SKM-1 (cell line): ENCODE data around the gene ULK4.
"Not testable (repeated sequence)": the region's sequence is repeated elsewhere in the genome, so short reads cannot be mapped to it uniquely, and the experiment has no call there.

Experiments
- DNase-seq: peaks from one replicate; lab custom pipeline; 2025; ENCODE audit not compliant: unreplicated experiment; lab: John Stamatoyannopoulos, UW

ULK4 gene

DNA sequence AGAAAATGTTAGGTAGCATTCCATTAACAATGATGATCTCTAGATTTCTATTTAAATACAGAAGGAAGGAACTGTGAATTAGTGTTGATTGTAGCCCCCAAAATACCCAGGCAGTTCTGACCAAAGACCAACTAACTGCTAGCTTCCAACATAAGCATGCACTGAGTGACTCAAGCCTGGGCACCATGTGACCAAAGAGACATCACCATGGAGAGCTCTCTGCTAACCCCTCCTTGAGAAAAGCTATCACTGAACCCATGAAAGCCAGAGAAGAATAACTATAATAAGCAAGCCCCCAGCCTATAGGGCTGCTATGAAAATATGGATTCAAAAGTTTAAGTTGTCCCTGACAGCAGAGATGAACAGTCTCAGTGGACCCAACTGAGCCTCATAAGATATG, 310.2 kb downstream of the ULK4 start:
- DNase-seq = no peak

DNA sequence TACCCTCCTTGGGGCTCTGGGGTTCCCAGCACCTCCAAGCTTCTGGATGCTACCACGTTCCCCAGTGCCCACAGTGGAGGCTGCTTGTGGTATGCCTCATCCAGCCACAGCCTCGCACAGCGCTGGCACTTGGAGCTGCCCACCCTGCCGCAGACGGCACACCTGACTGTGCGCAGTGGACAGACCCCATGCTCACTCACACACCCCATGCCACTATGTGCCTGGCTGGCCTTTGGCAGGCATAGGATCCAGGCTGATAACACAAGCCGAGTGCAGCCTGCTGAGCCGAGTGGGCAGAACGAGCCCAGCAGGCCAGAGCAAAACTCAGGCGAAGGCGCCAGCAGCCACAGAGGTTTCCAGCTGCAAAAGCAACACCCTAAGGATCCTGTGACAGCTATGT, 311.5 kb downstream of the ULK4 start:
- no peak for DNase-seq

DNA sequence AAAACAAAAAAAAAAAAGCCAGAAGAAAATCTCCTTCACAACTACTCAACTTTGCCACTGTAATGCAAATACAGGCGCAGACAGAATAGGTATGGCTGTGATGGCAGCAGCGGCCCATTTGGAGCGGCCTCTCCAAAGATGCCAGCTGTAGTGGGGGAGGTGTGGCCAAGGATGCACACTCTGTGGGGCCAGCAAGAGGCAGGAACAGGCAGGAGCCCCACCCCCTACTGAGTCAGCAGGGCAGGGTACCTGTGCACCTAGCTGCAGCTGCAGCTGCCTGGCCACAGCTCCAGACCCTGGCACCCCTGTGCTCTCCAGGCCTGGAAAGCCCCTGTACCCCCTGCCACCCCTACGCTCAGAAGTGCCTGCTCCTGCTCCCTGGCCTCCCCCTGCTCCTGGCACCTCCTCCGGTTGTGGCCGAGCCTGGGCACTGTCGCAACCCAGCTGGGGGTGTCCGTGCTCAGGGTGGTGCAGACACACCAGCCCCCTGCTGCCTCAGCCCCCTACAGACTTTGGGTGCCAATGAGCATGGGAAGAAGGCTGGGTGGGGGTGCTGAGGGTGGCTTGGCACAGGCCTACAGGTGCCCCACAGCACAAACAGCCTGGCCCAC, 312.7 kb downstream of the ULK4 start:
- no peak for DNase-seq

DNA sequence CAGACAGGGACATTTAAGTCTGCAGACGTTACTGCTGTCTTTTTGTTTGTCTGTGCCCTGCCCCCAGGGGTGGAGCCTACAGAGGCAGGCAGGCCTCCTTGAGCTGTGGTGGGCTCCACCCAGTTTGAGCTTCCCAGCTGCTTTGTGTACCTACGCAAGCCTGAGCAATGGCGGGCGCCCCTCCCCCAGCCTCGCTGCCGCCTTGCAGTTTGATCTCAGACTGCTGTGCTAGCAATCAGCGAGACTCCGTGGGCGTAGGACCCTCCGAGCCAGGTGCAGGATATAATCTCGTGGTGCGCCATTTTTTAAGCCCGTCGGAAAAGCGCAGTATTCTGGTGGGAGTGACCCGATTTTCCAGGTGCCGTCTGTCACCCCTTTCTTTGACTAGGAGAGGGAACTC, 314.2 kb downstream of the ULK4 start:
- DNase-seq = not testable (repeated sequence)

DNA sequence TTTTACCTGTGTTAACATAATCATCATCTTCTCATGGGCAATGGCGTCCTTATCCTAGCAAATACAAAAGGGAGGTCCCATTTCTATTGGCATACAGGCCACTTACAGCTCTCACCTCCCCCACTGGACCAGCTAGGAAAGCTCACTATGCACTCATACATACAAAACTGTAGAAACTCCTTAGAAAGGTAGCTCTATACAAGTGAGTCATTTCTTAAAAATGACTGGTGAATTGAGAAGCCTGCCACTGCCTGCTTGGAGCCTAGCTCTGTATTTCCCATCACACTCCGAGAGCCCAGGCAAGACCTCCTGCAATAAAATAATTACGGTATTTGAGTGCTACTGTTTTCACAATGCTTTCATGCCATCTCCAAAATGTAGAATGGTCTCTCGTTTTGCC, 321.8 kb downstream of the ULK4 start:
- no peak for DNase-seq

DNA sequence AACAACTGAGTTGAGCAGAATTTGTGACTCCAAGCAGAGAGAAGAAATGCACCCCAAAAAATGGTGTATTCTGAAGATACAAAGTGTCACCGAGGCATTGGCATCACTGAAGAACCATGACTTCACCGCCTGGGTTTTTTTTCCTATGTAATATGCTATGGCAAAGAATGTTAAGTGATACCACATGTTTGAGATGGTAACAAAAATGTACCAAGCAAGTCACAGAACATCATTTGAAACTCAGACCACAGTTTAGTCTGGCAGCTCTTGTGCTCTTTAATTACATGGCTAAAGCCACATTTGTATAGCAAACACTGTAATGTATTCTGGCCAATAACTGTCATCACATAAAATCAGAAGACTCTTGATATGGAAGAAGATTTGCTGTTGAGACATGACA, 323.5 kb downstream of the ULK4 start:
- DNase-seq = no peak

DNA sequence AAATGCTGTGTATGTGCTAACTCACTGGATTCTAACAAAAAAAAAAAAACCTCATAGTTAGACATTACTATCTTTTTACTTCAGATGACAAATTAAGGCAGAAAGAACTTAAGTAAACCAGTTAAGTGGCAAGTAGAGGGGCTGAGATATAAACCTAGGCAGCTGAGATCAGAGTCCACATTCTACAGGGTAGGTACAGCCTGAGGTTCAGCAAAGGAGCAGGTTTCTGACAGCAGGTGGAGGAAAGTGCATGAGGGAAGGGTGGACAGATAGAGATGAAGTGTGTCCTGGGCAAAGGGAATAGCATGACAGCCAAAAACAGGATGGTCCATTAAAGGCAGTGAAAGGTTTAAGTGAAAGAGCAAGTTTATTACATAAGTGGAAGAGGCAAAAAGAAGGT, 329.2 kb downstream of the ULK4 start:
- no peak for DNase-seq

DNA sequence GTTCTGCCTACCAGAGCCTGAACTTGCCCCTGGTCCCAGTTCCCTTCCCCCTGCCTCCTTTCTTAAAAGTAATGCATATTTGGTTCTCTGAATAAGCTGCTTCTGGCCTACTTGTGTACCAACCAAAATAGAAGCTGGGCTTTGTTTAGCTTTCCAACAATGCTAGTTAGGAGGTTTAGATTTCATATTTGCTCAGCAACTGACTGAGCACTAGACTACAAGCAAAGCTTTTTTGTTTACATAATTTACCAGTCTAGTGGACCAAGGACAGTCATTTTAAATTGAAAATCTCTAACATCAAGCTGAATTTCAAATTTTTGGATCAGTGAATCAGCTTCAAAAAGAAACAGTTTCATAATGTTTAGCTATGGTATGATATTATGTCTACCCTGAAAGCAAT, 331.2 kb downstream of the ULK4 start:
- DNase-seq = no peak

DNA sequence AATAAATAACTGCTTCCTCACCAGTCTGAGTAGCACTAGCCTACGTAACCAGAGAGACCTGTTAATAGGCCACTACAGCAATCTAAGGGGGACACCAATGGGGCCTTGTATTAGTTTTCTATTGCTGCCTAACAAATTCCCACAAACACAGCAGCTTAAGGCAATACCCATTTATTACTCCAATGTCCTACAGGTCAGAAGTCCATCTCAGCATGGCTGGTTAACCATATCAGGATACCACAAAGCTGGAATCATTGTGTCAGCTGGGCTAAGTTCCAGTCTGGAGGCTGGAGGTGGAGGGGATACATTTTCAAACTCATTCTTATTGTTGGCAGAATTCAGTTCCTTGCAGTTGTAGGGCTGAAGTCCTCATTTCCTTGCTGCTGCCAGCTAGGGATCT, 331.9 kb downstream of the ULK4 start:
- DNase-seq = no peak

DNA sequence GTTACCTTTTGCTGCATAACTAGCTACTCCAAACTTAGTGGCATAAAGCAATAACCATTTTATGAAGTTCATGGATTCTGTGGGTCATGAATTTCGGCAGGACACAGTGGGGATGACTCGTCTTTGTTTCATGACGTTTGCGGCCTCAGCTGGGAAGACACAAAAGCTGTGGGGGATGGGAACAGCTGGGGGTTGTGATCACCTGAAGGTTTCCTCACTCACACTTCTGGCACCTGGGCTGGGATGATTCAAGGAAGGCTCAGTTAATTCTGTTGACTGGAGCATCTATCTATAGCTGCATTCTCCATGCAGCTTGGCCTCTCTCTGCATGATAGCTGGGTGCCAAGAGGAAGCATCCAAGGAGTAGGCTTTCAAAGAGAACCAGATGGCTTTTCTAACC, 332.8 kb downstream of the ULK4 start:
- DNase-seq = no peak

DNA sequence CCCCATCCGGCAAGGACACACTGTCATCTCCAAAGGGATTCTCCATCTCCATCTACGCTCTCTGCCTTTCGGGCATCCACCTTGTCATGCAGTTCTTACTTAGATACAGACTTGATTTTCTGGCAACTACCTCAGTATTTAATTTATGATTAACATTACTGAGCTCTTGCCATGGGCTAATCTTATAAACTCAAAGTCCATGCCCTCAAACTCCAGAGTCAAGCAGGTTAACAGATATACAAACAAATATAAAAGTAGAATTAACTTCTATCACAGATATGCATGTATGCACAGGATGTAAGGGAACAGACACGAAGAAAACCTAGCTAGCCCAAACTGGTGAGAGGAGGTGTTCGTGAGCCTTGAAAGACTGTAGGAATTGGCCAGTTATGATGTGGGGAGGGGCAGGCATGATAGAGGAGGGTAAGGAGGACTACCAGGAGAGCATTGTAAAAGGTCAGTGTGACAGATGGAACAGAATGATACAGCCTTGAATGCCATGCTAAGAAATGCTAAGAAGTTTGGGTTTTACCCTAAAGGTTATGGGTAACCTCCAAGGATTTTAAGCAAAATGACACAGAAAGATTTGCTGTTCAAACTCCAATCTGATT, 334.3 kb downstream of the ULK4 start:
- no peak for DNase-seq

DNA sequence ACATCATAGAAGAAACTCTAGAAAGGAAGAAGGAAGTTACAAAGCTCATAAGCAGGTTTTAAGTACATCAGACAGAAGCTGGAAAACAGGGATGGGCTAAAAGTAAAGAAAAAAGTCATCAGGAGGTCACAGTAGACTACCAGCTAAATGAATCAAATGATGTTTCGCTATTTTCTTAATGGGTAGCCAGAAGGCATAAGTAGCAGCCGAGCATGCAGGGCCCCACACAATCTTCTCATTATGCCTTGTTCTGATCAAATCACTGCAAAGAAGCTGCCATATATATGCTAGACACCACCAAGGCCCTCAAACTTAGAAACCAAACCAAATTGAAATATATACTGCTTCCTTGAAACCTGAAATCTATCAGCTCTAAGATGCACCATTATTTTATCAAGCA, 349.1 kb downstream of the ULK4 start:
- no peak for DNase-seq

DNA sequence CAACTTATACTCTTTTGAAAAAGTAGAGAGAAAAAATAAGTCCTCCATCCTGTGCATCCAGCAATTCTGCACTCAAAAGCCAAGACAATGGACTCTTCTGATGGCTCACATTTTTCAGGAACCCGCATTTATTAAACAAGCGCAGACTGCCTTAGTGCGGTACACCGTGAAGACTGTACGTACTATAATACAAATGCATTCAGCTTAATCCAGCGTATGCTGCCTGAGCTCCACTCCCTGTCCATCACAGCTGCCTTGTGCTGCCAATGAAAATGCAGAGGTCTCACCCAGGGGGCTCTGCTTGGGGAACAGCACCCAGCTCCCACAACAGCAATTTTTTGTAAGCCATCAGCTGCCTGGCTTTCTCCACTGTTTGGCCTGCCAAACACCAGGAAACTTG, 350.9 kb downstream of the ULK4 start:
- DNase-seq = no peak

DNA sequence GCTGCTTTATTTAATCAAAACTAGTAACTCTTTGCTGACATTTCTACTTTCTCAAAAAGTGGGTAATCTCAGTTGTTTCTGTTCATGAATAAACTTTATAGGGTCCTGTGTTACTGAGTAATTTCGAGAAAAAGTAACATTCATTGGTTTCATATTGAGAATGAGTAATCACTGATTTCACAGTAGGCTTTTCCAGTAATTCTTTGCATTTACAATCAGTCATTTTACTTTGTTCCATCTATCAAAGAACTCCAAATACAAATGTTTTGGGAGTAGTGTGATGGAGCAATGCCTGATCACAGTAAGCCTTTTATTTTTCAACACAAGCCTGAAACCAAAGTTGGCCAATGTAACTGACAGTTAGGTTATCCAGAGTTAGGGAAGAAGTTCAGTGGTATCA, 353.6 kb downstream of the ULK4 start:
- no peak for DNase-seq

DNA sequence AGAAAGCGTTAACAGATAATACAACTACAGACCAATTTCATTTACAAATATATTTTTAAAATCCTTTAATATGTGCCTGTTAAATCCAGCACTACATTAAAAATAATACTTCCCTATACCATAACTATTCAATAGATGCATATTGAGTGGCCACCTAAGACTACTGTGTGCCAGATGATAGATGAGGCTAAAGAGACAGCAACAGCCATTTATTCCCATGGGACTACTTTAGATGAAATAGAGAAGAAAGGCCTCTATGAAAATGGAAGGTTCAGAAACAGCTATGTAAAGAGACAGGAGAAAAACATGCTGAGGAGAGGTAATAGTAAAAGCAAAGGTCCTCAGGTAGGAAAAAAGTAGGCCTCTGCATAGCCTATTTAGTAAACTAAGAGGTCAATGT, 358.1 kb downstream of the ULK4 start:
- DNase-seq = no peak

DNA sequence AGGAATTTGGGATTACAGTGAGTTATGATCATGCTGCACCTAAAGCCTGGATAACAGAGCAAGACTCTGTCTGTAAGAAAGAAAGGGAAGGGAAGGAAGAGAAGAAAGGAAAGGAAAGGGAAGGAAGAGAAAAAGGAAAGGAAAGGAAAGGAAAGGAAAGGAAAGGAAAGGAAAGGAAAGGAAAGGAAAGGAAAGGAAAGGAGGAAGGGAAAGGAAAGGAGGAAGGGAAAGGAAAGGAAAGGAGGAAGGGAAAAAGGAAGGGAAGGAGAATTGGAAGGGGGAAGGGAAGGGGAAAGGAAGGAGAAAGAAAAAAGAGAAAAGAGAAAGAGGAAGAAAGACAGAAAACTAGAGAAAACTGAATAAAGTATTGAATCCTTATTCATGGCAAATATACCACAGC, 359.8 kb downstream of the ULK4 start:
- no peak for DNase-seq

DNA sequence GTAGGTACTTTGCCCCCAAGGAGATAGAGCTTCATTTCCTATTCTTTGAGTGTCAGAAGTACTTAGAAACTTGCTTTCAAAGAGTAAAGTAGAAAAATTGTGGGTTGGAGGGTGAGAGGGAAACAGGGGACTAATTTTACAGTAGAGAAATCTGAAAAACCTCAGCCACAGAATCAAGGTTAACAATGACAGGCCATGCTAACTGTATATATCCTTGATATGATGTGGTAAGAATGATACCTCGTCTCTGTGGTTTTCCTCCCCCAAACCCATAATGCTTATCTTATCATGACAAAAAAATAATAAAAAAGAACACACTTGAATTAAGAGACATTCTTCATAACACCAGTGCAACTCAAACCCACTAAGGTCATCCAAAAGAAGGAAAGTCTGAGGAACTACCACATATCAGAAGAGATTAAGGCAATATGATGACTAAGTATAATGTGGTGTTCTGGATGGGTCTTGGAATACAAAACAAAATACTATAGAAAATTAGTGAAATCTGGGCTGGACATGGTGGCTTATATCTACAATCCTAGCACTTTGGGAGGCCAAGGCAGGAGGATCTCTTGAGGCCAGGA, 360.4 kb downstream of the ULK4 start:
- no peak for DNase-seq

DNA sequence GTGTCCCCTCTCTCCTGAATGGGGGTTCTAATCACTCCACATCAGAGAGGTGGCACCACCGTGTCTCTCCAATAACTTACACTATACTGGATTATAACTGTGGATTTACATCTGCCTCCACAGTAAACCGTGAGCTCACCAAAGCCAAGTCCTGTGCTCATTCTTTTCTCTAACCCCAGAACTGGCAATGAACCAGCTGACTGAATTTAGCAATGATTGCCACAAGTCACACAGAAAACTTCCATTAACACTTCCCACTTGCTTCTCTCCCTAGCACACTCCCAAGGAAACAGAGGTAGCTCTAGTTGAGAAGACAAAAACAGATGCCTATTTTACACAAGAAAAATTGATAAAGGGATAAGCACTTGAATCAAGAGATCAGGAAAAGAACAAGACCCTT, 361.3 kb downstream of the ULK4 start:
- DNase-seq = no peak

DNA sequence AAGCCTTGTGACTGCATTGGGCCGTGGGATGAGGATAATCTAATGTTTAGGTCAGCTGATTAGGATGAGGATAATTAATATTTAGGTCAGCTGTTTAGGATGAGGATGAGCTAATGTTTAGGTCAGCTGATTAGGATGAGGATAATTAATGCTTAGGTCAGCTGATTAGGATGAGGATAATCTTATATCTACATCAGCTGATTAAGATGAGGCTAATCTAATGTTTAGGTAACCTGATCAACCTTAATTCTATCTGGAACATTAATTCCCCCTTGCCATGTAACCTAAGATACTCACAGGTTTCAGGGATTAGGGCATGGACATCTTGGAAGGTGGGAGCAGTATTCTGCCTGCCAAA, 362.8 kb downstream of the ULK4 start:
- DNase-seq = no peak

DNA sequence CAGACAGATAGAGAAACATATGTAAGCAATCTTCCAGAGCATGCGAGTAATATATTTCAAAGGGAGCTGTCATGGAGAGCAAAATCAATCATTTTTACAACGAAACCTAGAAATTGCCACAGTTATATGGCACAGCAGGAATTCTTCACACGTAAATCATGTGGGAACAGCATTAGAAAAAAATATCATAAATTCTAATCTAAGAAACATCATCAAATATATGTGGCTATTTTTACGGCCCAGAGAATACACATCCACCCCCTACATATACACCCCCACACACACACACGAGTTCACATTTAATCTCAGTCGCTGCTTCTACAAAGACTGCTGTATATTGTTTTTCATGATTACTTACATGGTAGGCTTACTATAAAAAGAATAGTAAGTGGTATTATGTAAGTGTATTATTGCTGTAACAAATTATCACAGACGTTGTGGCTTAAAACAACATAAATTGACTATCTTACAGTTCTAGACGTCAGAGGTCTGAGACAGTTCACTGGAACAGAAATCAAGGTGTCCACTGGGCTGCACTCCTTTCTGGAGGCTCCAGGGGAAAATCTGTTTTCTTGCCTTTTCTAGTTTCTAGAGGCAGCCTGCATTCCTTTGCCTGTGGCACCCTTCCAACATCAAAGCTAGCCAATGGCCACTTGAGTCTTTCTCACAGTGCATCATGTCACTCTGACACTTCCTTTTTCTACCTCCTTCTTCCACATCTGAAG, 363.3 kb downstream of the ULK4 start:
- no peak for DNase-seq

DNA sequence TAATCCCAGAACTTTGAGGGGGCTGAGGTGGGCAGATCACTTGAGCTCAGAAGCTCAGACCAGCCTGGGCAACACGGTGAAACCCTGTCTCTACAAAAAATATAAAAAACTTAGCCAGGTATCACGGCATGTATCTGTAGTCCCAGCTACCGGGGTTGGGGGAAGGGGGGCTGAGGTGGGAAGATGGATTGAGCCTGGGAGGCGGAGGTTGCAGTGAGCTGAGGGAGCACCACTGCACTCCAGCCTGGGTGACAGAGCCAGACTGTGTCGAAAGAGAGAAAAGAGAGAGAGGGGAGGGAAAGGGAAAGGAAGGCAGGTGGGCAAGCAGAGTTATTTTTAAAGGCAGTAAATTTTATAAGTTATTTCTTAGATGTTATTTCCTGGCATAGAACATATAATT, 368.1 kb downstream of the ULK4 start:
- no peak for DNase-seq

DNA sequence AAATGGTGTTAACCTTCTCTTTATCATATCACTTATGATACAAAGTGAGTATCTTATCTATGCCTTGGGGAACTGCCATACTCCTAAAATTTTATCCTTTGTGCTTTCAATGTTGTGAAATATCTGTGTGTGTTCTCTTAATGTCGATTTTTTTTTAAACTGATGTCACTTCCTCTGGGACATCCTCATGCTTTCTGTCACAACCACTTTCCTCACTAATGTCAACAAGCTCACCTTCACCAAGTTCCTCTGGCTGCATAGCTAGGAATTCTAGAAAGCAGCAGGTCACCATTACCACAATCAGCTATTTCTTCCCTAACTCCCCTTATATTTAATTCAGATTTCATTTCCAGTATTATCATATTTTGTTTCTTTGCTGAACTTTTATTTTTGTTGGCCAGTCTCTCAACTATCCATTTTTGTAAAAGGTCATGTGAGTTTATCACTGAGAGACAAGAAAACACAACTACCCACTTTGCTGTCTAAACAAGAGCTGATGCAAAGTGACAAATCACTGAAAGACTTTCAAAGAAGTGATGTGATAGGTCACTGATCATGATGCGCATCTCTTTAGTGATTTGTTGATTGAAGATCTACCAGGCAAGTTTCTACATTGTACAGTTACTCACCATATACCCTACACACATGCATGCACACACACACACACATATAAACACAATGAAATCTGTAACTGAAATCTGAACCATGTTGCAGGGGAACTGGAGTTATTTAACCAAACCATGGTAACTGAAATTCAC, 369.0 kb downstream of the ULK4 start:
- DNase-seq = no peak
